SK-N-MC (cell line): ENCODE measurements around the gene ADGRL1.

Experiments used
- EZH2 ChIP-seq: fragments of 200-600 bp; sonication (generic); IDR thresholded peaks from one replicate; pipeline ENCODE4 v1.6.1; 2017; ENCODE audit warnings: antibody characterized with exemption
- POLR2AphosphoS5 ChIP-seq: IDR thresholded peaks from 2 replicates; pipeline ENCODE4 v1.6.1; 2012; ENCODE audit warnings: mild to moderate bottlenecking, low read depth, low read length, borderline replicate concordance

- TF ChIP-seq EZH2 (no peak), POLR2AphosphoS5 (no peak)
These were observed 39.8 kb downstream of the ADGRL1 start for GRCh38 chr19:14165990-14166830.
